ENCODE data around the gene PRR30. TPM values are rescaled to one million over a fixed set of nuclear protein-coding genes. Genes with fewer than 3 reads are reported as not detected.

Gene PRR30
- total RNA-seq, 2 experiments from 2014 or later = not detected

DNA sequence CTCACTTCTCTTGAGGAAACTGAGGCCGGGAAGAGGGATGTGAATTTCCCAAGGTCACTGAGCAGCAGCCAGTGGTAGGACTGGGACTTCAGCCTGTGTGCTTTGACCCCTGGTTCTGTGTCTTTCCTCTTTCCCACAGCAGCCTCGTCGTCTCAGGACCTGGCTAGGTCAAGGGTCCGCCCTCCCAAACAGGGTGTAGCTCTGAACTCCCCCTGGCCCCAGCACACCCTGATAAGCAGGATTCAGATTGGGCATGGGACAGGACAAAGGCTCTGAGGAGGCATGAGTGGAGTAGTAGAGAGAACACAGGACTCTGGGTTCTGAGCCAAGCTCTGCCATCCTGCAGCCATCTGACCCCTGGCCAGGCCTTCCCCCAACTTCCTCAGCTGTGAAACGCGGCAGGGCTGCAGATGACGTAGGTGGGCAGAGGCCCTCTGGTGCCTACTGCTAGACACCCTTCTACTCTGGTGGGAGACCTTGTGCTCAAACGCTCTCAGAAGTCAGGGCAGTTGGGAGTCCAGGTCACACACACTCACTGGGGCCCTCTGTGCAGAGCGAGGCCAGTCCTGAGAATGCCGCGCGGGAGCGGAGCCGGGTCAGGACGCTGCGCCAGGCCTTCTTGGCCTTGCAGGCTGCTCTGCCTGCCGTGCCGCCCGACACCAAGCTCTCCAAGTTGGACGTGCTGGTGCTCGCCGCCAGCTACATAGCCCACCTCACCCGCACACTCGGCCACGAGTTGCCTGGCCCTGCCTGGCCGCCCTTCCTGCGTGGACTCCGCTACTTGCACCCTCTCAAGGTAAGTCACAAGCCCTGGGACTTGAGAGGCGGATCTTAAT lies 10.6 kb upstream of the PRR30 start:
- no peak overlapping the region for H3K27ac Mint-ChIP-seq
- H3K27me3 Mint-ChIP-seq = peaks cover 2% of the 10 kb centered on the region
- no peak overlapping the region for H3K4me3 Mint-ChIP-seq
- H3K36me3 Mint-ChIP-seq = no peaks in the 10 kb centered on the region
- CTCF ChIA-PET = interaction anchor here (0.8 to 1.0 kb wide), 2 partner anchors 20 to 154 kb away, joined by 3 to 4 read pairs; no protein-coding TSS in a partner anchor
- ATAC-seq = no peak
- no peaks in the 10 kb centered on the region for H3K9me3 Mint-ChIP-seq (ENCODE audit: low read depth)
- no peak for DNase-seq
- no peaks in the 10 kb centered on the region for H3K4me1 Mint-ChIP-seq

DNA sequence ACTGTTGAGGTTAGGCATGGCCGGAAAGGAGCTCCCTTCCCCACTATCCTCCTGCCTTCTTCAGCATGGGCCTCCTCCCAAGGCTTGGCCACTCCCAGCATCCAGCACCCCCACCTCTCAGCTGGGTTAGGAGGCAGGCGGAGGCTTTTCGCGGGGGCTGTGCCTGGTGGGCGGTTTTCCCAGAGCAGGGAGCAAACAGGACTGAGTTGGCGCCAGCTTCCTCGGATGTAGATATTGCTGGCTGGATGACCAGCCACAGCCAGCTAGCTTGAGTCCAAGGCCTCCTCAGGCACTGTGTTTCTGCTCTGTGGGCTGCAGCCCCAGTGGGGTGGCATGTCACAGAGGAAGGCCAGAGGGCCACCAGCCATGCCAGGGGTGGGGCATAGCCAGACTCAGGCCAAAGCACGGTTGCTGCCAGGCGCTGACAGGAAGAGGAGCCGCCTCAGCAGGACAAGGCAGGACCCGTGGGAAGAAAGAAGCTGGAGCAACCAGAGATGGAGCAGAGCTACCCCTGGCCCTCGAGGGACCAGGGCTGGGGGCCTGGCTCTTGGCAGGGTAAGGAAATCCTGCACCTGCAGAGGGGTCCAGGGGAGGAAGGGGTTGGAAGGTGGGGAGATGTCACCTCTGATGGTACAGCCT lies 9.7 kb upstream of the PRR30 start, which contains the start of gene TCF23:
TSS of gene TCF23 (plus strand) at position 204 of the 639 bp plus-strand sequence. CDS start at position 334, 130 bp downstream.
- DNase-seq (no peak), ATAC-seq (no peak)
- Mint-ChIP-seq H3K4me3 (no peak within 1 kb of the TSS), H3K4me1 (no peaks in the 10 kb centered on the region), H3K36me3 (no peaks in the 10 kb centered on the region), H3K9me3 (ENCODE audit: low read depth) (no peaks in the 10 kb centered on the region), H3K27me3 (peaks cover 7% of the 10 kb centered on the region), H3K27ac (no peak within 1 kb of the TSS)
- CTCF ChIA-PET = interaction anchor here (0.6 to 1.0 kb wide), 3 partner anchors 21 to 155 kb away, joined by 3 to 4 read pairs (median 3); no protein-coding TSS in a partner anchor

DNA sequence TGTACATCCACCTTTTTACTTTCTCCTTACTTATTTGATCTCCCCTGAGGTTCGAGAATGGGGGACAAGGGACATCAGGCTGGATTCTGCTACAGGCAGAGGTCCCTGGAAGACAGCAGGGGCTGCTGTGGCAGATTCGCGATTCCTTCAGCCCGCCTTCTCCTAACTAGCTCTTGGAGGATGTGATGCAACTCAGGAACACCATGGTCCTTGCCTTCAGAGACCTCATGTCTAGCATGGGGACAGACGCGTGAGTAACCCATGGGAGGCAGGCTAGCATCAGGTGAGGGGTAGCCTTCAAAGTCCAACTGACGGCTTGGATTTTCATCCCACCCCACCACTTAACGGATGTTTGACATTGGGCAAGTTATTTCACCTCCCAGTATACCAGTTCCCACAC lies 8.7 kb upstream of the PRR30 start:
- DNase-seq = no peak
- no peak for ATAC-seq
- Mint-ChIP-seq H3K9me3 (ENCODE audit: low read depth) (no peaks in the 10 kb centered on the region), H3K4me3 (no peak overlapping the region), H3K27ac (no peak overlapping the region), H3K4me1 (no peaks in the 10 kb centered on the region), H3K27me3 (peaks cover 17% of the 10 kb centered on the region), H3K36me3 (no peaks in the 10 kb centered on the region)
- CTCF ChIA-PET = interaction anchor here (0.6 kb wide), 1 partner anchor 44 kb away, joined by 3 read pairs; no protein-coding TSS in a partner anchor

DNA sequence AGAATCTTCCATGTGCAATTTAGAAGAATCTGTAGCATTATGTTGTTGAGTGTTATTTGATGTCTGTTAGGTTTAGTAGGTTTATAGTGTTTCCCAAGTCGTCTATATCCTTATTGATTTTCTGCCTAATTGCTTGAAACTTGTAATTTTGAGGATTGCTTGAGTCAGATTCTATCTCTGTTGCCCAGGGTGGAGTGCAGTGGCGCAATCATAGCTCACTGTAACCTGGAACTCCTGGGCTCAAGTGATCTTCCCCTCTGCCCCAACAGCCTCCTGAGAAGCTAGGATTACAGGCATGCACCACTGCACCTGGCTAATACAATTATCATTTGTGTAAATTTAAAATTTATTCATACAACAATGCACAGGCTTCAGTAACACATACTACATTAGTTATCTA lies 6.5 kb upstream of the PRR30 start:
- no peak for DNase-seq
- Mint-ChIP-seq H3K27me3 (peaks cover 23% of the 10 kb centered on the region), H3K36me3 (no peaks in the 10 kb centered on the region), H3K4me3 (no peak overlapping the region), H3K9me3 (ENCODE audit: low read depth) (no peaks in the 10 kb centered on the region), H3K27ac (no peak overlapping the region), H3K4me1 (no peaks in the 10 kb centered on the region)
- CTCF ChIA-PET = no interaction called here
- ATAC-seq = no peak

DNA sequence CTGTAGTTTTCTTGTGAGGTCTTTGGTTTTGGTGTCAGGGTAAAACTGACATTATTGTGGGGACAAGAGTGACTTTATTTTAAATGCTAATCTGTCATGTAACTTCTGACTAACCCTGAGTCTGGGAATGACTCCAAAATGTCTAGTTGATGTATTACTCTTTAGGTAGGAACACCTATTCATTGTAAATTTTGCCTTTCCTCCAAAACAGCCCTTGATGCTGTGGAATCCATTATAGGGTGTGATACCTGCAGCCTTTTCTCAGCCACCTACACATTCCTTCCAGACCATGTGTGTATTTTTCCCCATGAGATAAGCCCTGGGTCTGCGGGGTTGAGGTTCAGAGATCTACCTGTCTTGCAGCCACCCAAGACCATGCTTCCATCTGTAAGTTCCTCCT lies 4.1 kb upstream of the PRR30 start:
- DNase-seq (no peak), ATAC-seq (no peak)
- Mint-ChIP-seq H3K27me3 (peaks cover 28% of the 10 kb centered on the region), H3K4me3 (no peak overlapping the region), H3K9me3 (ENCODE audit: low read depth) (no peaks in the 10 kb centered on the region), H3K4me1 (no peaks in the 10 kb centered on the region), H3K36me3 (no peaks in the 10 kb centered on the region), H3K27ac (no peak overlapping the region)
- CTCF ChIA-PET = no interaction called here

DNA sequence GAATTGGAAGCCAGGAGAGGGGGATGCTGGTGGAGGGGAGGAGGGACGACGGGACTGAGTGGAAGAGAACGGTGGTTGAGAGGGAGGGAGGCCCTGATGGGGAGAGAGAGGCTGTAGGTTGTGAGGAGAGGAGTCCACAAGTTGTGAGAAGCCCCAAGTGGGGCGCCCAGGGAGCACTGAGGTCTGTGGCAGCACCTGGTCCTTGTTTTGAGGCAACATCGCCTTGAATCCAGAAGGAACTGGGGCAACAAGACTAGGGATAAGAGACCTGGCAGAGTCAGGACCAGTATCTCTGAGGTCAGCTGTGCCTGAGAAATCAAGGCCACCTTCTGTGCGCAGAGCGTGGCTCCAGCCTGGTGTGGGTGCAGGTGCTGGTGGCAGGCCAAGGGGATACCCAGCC lies 1.1 kb downstream of the PRR30 start:
- CTCF ChIA-PET = interaction anchor here (2.0 kb wide), 1 partner anchor 32 kb away, joined by 5 read pairs; no protein-coding TSS in a partner anchor
- H3K4me1 Mint-ChIP-seq = peaks cover 18% of the 10 kb centered on the region
- H3K9me3 Mint-ChIP-seq (ENCODE audit: low read depth) = no peaks in the 10 kb centered on the region
- DNase-seq (no peak), ATAC-seq (no peak)
- H3K27me3 Mint-ChIP-seq = peaks cover 12% of the 10 kb centered on the region
- no peak overlapping the region for H3K27ac Mint-ChIP-seq
- H3K4me3 Mint-ChIP-seq = no peak overlapping the region
- peaks cover 2% of the 10 kb centered on the region for H3K36me3 Mint-ChIP-seq

DNA sequence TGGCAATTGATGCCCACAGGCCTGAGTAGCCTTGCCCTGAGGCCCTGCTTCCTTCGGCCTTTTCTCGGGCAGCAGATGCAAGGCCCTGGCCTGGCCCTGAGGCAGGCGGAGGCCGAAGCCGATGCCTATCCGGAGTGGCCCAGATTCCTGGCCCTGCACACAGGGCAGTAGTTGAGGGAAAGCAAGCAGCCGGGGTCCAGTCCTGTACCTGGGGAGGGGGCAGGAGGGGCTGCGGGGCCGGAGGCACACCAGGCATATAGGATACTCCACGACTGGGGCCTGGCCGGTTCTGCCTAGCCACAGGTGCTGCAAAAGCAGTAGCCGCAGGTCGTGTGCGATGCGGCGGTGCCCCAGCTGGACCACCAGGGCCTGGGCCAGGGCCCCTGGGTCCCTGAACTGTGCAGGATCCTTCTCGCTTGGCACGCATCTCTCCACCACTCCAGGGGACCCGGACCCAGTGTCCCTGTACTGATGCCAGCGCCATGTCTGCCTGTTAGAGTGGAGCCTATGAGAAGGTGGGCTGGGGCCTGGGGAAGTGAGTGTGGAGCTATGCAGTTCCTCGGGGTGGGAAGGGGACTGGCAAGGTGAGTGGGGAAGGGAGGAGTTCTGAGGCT lies 1.8 kb downstream of the PRR30 start:
- Mint-ChIP-seq H3K27ac (no peak overlapping the region), H3K36me3 (peaks cover 5% of the 10 kb centered on the region), H3K4me1 (peaks cover 25% of the 10 kb centered on the region), H3K9me3 (ENCODE audit: low read depth) (no peaks in the 10 kb centered on the region), H3K27me3 (peaks cover 9% of the 10 kb centered on the region), H3K4me3 (no peak overlapping the region)
- CTCF ChIA-PET = interaction anchor here (0.7 to 1.1 kb wide), 2 partner anchors 14 to 54 kb away, joined by 3 read pairs; partner anchors contain the start of gene ABHD1
- DNase-seq = no peak
- ATAC-seq = no peak

DNA sequence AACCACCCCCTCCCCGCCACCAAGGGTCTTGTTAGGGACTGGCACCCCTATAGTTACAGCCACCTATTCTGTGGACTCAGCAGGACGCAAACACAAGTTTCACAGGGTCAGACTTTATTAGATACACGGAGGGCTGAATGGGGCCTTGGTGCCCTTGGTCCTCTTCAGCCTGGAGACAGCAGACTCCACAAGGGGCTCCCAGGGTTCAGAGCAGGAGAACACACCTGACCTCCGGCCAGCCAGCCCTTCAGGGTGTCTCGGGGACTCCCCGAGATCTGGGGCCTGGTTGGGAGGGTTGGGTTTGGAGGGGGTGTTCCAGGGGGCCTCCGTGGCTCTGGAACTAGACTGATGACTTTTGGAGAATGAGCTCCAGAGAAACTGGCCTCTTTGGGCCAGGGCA lies 2.5 kb downstream of the PRR30 start:
- no peak for ATAC-seq
- H3K36me3 Mint-ChIP-seq = peaks cover 6% of the 10 kb centered on the region
- H3K27me3 Mint-ChIP-seq = peaks cover 6% of the 10 kb centered on the region
- no peaks in the 10 kb centered on the region for H3K9me3 Mint-ChIP-seq (ENCODE audit: low read depth)
- CTCF ChIA-PET = interaction anchor here (1.1 to 1.2 kb wide), 2 partner anchors 12 to 14 kb away, joined by 3 to 4 read pairs; partner anchors contain the start of gene ABHD1
- H3K4me1 Mint-ChIP-seq = peaks cover 26% of the 10 kb centered on the region
- no peak overlapping the region for H3K4me3 Mint-ChIP-seq
- no peak for DNase-seq
- H3K27ac Mint-ChIP-seq = no peak overlapping the region

DNA sequence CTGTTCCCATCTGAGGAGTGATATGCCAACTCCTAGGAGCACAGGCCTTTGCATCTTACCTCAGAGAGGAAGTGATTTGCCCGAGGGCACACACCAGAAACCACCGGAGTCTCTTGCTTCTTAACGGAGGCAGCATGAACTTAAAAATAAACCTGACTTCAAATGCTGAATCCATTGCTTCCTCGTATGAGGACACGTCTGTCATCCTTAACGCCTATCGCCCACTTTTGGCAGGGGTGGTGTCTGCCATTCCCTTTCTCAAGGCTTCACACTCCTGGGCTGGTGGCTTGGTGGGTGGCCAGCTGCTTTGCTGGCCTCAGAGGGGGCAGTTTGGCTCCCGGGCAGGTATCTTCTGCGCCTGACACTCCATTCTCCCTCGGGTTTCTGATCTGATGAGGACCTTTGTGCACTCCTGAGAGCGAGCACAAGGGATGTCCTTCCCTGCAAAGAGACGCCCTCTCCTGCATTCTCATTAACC lies 3.7 kb downstream of the PRR30 start:
- Mint-ChIP-seq H3K4me3 (peak overlapping the region; percentile 93), H3K27ac (peak overlapping the region; percentile 72), H3K27me3 (peaks cover 4% of the 10 kb centered on the region), H3K4me1 (peaks cover 26% of the 10 kb centered on the region), H3K36me3 (peaks cover 9% of the 10 kb centered on the region), H3K9me3 (ENCODE audit: low read depth) (no peaks in the 10 kb centered on the region)
- ATAC-seq = no peak
- CTCF ChIA-PET = interaction anchor here (0.7 to 3.3 kb wide), 3 partner anchors 11 to 15 kb away, joined by 4 to 32 read pairs (median 4); partner anchors contain the start of gene ABHD1
- no peak for DNase-seq

DNA sequence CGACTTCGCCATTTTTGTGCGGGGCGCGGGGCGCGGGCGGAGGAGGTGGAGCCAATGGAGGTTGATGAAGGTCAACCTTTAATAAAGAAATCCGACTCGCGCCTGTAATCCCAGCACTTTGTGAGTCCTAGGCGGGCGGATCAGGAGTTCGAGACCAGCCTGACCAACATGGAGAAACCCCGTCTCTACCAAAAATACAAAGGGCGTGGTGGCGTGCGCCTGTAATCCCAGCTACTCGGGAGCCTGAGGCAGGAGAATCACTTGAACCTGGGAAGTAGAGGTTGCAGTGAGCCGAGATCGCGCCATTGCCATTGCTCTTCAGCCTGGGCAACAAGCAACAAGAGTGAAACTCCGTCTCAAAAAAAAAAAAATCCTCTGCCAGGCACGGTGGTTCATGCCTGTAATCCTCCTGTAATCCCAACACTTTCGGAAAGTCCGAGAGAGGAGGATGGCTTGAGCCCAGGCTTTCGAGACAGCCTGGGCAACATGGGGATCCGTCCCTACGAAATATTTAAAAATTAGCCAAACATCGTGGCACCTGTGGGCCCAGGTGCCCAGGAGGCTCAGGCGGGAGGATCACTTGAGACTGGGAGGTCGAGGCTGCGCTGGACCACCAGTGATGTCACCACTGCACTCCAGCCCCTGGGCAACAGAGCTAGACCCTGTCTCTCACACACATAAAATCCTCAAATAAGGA lies 4.3 kb downstream of the PRR30 start:
- H3K27me3 Mint-ChIP-seq = peaks cover 3% of the 10 kb centered on the region
- ATAC-seq = no peak
- CTCF ChIA-PET = interaction anchor here (0.9 to 3.3 kb wide), 11 partner anchors 11 to 288 kb away, joined by 3 to 32 read pairs (median 4); partner anchors contain the start of gene ABHD1

DNA sequence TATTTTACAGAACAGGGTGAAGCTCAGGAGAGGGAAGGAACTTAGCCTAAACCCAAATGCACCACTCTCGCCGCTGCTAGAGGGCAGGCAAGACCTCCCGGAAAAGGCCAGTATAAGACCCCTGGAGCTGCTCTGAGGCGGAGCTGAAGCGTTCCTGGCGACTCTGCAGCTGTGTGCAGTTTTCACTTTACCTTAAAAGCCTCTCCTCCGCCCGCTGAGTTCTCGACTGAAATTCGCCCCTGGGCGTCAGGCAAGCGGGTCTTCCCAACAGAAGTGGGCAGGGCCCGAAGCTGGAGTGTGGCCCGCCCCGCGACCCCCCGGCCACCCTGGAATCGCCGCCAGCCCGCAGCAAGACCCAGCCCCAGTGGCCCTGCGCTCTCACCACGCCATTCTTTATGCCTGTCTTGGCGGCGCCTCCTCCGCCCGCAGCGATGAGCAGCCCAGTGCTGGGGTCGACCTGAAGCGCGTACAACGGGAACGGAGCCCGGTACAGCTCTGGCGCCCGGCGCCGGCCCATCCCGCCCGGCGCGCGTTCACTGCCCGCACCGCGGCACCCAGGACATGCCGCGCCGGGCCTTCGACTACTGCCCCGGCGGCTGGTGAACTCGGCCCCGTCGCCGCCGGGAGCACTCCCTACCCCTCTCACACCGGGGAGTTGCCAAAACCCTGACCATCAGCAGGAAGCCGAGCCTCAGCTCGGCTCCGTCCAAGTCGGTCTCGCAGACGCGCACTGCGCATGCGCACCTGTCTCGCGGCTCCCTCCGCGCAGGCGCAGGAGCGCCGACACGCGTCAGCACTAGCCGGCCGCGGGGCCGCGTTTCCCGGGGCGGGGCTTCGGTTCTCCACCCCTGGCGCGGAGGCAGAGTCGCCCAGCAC lies 5.1 kb downstream of the PRR30 start, which contains the start of gene PREB:
TSS of gene PREB (minus strand) at position 732 of the 876 bp plus-strand sequence. CDS start at position 517, 215 bp downstream.
- H3K36me3 Mint-ChIP-seq = peaks cover 12% of the 10 kb centered on the region
- ATAC-seq (peak; percentile 98), DNase-seq (peak; percentile 99)
- H3K9me3 Mint-ChIP-seq (ENCODE audit: low read depth) = no peaks in the 10 kb centered on the region
- CTCF ChIA-PET = interaction anchor here (0.8 to 3.3 kb wide), 20 partner anchors 8 to 287 kb away, joined by 3 to 32 read pairs (median 4); partner anchors contain the start of genes ABHD1, AGBL5 and TRIM54
- H3K4me1 Mint-ChIP-seq = peaks cover 26% of the 10 kb centered on the region
- peak within 1 kb of the TSS; percentile 93 for H3K4me3 Mint-ChIP-seq
- H3K27me3 Mint-ChIP-seq = no peaks in the 10 kb centered on the region
- peak within 1 kb of the TSS; percentile 97 for H3K27ac Mint-ChIP-seq

More for the DNA sequence above, 4.3 kb downstream of the PRR30 start:
- DNase-seq = no peak
- Mint-ChIP-seq H3K36me3 (peaks cover 11% of the 10 kb centered on the region), H3K9me3 (ENCODE audit: low read depth) (no peaks in the 10 kb centered on the region), H3K4me3 (peak overlapping the region; percentile 93), H3K27ac (peak overlapping the region; percentile 97), H3K4me1 (peaks cover 26% of the 10 kb centered on the region)

Data from activated CD8-positive, alpha-beta memory T cell treated with anti-CD3 and anti-CD28 coated beads, Interleukin-2, amount 10 ng/mL, durations not matched to agents 7 days and 5 days (primary cell).